GM10266 (cell line): ENCODE results near the gene METTL2B.
"Not testable (repeated sequence)": the region's sequence is repeated elsewhere in the genome, so short reads cannot be mapped to it uniquely, and the experiment has no call there.

Experiments used
- DNase-seq: peaks from one replicate; pipeline ENCODE4 v3.0.0; 2012; ENCODE audit errors: extremely low spot score
- TF ChIP-seq, protein P1 (sequence below): IDR thresholded peaks from 2 replicates; pipeline ENCODE4 v1.5.1; 2012; ENCODE audit warnings: mild to moderate bottlenecking, low read depth; ENCODE audit not compliant: control insufficient read depth, insufficient read depth; ENCODE audit errors: missing control alignments

METTL2B gene

DNA sequence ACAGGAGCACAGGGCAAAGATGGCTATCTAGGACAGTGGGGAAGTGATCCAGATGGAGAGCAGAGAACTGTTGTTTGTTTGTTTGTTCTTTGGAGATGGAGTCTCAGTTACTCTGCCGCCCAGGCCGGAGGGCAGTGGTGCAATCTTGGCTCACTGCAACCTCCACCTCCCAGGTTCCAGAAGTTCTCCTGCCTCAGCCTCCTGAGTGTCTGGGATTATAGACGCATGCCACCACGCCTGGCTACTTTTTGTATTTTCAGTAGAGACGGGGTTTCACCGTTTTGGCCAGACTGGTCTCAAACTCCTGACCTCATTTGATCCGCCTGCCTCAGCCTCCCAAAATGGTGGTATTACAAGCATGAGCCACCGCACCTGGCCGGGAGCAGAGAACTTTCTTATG, 20.9 kb downstream of the METTL2B start:
- no peak for DNase-seq
- TF ChIP-seq, protein P1, sequence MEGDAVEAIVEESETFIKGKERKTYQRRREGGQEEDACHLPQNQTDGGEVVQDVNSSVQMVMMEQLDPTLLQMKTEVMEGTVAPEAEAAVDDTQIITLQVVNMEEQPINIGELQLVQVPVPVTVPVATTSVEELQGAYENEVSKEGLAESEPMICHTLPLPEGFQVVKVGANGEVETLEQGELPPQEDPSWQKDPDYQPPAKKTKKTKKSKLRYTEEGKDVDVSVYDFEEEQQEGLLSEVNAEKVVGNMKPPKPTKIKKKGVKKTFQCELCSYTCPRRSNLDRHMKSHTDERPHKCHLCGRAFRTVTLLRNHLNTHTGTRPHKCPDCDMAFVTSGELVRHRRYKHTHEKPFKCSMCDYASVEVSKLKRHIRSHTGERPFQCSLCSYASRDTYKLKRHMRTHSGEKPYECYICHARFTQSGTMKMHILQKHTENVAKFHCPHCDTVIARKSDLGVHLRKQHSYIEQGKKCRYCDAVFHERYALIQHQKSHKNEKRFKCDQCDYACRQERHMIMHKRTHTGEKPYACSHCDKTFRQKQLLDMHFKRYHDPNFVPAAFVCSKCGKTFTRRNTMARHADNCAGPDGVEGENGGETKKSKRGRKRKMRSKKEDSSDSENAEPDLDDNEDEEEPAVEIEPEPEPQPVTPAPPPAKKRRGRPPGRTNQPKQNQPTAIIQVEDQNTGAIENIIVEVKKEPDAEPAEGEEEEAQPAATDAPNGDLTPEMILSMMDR: no peak

DNA sequence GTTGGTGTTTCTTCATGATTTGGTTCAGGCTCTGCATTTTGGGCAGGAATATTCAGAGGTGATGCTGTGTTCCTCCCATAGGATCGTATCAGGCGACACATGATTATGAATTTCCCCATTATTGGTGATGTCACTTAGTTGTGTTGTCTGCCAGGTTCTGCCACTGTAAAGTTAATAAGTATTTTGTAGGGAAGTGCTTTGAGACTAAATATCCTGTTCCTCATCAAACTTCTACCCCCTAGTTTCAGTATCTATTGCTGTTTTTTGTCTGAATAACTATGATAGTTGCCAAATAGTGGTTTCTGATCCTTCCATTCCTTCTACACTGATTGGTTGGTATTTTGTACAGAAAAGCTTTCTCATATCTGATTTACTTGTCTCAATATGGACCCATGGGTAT, 28.9 kb downstream of the METTL2B start:
- not testable (repeated sequence) for DNase-seq

DNA sequence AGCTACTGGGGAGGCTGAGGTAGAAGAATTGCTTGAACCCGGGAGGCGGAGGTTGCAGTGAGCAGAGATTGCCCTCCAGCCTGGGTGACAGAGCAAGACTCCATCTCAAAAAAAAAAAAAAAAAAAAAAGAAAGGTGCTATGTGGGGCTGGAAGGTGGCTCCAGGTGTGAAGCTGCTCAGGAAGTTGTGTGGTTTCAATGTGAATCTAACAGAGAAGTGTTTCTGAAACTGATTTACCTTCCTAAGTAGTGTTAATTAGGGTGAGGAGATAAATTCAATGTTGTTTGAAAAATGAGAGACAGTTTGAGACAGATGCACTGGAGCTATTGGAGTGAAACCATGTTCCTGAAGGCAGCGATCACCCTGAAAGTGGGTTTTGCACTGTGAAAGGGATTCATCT, 30.3 kb downstream of the METTL2B start:
- DNase-seq: not testable (repeated sequence)

DNA sequence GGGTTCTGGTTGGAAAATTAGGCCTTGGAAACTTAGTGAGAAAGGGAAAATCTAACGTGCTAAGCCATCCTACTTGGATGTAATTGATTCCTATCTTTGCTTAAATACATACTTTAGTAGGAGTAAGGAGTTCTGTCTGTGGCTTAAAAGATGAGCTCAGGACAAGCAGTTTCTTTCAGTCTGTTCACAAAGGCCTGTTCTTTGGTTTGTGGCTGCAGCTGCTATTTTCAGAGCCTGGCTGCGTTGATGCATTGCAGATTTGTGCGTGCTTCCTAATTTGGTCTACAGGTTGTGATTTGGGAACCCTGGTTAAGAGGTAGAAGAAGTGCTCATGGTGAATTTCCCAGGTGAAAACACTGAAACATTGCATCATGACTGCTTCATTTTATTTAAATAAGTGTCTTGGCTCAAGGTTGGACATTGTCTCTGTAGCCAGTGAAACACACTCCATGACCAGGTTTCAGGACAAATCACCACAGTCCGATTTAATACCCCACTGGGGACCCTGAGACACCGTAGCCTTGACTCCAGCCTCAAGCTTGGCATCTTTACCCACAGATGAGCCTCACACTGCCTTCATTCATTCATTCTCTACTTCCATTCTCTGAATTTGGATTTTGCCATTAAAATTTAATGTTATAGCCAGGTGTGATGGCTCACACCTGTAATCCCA, 30.9 kb downstream of the METTL2B start:
- DNase-seq: not testable (repeated sequence)

DNA sequence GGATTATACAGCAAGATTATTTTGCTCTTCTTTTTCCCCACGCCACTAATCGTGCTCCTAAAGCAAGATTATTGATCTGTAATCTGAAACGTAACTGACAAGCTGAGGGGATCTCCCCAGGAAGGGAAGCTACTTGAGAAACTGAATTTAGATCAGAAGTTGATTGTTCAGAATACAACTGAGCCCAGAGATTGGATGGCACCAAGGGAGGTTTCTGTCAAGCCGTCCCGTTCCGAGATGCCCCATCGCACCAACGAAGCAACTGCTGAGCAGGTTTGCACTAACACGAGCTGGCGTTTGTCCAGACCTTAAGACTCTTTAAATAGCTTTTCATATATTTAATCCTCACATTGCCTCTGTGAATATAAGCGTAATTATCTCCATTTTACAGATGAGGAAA, 35.1 kb downstream of the METTL2B start:
- DNase-seq: not testable (repeated sequence)

DNA sequence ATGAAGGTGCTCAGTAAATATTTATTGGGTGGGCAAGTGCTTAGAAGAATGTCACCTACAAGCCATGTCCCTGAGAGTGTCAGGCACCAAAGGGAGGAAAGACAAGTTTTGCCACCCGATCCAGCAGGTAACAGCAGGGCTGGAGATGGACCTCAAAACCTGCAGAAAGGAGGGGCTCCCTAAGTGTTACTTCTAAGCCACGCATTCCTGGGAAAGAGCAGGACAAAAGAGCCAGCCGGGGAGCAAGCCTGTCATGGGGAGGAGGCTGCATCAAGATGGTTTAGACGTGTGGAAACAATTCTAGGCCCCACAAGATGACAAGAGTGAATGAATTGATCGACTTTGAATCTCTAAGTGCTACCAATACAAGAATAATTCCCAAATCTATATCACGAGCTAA, 38.7 kb downstream of the METTL2B start:
- not testable (repeated sequence) for DNase-seq

DNA sequence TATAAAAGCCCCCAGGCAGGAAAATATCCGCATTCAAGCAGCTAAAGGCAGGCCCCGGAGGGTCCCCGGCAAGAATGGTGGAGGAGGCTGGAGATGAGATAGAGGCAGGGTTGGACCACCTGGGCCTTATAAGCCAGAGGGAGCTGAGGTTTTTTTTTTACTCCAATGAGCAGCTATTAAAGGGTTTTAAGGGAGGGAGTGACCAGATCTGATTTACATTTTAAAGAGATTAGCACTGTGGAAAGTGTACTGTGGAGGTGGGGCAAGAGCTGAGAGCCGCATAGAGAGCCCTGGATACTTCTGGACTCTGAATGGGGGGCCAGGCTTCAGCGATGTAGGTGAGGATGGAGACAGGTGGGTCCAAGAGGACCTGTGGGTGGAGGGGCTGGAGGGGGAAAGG, 40.5 kb downstream of the METTL2B start:
- not testable (repeated sequence) for DNase-seq

DNA sequence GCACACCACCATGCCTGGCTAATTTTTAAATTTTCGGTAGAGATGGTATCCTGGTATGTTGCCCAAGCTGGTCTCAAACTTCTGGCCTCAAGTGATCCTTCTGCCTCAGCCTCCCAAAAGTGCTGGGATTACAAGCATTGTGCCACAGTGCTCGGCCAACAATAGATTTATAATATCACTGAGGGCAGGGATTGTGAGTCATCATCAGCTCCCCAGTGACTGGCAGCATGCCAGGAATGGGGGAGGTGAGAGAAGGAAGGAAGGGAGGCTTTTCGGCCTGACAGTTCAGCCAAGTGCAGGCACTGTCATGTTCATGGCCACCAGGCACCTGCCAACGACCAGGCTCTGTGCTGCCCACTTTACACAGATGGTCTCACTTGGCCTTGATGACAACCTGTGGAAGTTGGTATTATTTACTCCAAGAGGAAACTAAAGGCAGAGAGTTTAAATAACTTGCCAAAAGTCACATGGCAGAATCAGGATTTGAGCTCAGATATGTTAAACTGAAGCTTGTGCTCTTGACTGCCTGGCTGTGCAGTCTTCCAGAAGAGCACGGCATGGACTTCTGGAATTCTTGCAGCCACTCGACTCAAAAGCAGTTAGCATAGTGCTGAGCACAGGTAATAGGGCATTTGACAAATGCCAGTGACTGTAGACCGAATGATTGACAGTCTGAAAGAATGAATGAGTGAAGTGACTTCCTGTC, 46.8 kb downstream of the METTL2B start:
- DNase-seq: not testable (repeated sequence)

DNA sequence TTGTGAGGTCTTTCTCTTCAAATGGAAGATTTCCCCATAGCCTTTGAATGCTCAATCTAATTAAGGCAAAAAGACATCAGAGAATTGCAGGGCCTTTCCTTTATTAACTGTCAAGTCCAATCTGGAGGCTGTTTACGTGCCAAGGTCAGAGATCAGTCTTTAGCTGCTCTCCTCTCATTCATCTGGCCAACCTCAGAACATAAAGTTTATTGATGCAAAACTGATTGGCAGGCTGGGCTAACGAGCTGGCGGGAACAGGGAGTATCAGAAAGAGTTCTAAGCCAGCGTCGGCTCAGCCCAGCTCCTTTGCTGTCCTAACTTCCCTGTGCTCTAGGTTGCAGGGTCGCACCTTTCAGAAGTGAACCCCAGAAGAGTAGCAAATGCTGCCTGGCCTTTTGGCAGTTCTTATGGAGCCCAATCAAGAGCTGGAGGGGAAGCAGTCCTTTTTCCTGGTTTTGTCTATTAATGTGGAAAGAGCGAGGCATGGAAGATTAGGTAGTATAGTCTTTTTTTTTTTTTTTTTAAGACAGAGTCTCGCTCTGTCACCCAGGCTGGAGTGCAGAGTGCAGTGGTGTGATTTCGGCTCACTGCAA, 47.5 kb downstream of the METTL2B start:
- not testable (repeated sequence) for DNase-seq

DNA sequence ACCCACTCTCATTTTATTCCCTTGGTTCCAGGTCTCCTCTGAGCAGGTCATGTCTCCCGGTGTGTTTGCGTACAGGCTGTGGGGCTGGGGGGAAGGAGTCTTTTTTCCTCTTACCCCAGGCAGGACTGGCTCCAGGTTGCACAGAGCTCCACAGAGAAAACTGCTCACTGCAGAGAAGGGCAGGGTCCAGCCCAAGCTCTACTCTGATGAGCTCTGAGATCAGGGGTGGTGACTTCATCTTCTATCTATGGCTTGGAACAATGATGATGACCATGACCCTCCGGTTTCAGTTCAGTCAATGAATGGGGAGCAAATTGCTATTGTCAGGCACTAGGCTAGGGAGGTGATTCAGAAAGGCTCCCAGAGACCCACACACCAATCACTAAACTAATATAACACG, 49.0 kb downstream of the METTL2B start:
- not testable (repeated sequence) for DNase-seq

DNA sequence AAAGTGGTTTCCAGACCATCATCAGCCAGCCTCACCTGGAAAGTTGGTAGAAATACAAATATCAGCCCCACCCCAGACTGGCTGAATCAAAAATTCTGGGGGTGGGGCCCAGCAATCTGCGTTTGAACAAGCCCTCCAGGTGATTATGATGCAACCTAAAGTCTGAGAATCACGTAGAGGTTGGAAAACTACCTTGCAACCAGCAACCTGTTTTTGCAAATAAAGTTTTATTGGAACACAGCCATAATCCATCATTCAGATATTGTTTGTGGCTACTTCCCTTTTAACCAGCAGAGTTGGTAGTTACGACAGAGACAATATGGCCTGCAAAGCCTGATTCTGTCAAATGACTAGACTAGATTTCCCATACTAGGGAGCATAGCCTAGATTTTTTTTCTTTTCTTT, 49.5 kb downstream of the METTL2B start:
- DNase-seq: not testable (repeated sequence)

DNA sequence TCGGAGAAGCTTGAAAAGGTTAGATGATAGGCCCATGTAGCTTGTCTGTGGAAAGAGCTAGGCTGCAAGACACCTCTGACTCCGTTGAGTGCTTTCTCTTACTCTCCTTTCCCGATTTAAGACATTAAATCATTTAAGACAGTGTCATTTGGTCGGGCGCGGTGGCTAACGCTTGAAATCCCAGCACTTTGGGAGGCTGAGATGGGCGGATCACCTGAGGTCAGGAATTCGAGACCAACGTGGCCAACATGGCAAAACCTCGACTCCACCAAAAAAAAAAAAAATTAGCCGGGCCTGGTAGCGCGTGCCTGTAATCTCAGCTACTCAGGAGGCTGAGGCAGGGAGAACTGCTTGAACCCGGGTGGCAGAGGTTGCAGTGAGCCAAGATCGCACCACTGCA, 52.6 kb downstream of the METTL2B start:
- not testable (repeated sequence) for DNase-seq

DNA sequence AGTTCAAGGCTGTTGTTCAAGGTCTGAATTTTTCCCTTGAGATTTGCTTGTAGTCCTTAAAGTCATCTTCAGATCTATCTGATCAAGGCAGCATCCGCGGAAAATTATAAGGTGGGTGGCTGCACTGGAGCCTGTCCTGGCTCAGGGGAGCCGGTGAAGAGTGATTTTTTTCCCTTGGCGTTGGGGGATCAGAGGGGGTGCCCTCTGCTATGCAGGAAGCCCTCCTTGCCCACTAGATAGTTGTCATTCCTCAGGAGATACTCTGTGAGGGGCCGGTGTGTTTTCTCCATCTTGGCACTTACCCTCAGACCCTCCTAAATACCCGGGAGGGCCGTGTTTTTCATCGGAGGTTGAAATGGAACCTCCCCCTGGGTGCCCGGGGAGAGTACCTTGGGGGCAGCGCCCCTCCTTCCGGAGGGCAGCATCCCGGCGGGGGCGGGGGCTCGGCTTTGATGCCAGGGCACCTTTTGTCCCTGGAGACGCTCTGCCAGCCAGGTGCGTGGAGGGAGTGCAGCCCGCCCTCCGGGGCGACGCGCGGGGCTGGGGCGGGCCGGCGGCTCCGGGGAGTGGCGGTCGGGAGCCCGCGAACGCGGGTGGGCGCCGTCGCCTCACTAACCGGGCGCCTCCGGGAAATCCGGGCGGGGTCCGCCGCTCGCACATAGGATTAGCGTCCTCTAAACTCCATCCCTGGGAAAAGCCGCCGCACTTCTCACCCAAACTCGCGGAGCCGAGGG, 53.7 kb downstream of the METTL2B start:
- DNase-seq: peak; percentile 23

DNA sequence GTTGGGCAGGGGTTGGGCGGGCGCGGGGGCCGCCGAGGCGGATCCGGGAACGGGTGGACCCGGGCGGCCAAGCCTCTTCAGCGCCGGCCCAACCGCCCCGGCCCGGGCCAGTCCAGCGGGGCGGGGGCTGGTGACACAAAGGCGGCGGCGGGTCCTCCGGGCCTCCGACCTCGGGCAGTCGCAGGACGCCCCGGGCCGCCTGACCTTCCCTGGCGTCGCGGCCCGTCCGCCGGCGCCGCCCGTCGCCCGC, 54.2 kb downstream of the METTL2B start:
- TF ChIP-seq, protein P1: no peak
- DNase-seq: no peak

DNA sequence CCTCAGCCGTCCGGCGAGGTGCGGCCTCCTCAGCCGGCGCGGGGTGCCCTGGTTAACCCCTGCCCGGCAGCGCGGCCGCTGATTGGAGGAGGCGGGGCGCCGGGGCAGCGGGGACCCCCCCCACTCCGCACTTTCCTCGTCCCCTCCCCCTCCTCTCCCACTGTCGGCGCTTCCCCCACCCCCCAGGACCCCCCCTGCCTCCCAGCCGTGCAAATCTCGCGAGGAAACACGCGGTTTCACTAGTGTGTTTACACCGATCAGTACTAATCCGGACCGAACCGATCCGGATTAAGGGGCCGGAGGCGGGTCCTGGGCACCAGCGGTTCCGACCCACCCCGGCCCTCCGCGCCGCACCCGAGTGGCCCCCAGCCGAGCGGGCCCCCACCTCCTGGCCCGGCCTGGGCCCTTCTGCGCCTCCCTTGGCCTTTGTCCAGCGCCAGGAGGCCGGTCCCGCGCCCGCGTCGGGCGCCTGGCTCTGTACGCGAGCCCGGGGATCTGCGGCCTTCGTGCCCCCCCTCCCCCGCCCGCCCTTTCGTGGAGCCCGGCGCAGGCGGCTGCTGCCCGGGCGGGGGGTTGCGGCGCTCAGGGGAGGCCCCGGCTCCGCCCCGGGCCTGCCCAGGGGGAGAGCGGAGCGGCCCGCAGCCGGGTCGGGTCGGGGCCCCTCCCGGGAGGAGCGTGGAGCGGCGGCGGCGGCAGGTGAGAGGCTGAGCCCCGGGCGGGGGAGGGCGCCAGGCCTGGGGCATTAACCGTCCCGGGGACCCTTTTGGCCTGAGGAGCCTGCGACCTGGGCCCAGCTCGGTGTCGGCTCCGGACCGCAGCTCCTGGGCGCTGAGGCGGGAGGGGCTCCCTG, 54.8 kb downstream of the METTL2B start:
- DNase-seq: peak; percentile 97

DNA sequence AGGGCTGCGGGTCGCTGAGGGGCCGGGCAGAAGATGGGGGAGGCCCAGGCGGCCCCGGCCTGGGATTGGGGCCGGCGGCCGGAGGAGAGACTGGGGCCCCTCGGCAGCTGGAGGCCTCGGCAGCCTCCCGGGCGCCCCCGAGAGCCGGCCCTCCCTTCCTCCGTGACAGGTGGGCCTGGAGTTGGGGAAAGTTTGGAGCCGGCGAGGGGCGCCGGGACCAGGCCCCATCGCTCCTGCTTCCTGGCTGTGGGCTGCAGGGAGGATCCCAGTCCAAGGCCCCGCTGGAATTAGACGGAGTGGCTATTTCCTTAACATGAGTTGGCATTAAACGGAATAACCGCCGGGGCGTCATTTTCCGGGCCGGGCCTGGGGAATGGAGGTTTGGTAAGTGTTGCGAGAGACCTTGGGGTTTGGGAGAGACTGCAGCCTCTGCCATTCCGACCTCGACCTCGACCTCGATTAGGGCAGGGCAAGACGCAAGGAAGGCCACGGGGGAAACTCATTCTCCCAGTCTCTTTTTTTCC, 55.5 kb downstream of the METTL2B start:
- DNase-seq: peak; percentile 25

DNA sequence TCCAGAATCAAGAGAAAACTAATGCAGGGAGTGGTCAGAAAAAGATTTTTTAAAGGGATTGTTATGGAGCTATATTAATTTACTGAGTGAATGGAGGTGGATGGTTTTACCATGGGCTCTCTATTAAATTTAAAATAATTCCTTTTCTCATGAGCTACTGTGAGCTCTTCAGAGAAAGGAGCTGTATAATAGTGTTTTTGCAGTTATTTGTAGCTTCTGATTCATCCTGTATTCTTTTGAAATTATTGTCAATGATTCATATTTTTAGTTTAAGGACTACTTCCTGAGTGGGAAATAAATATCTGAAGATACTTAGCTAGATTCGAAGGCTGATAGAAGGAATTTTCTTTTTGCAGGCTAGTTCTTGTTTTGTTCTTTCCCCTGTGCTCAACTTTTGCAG, 56.4 kb downstream of the METTL2B start:
- not testable (repeated sequence) for DNase-seq
